ENCODE data around the gene RGL4. TPM values are rescaled to one million over a fixed set of nuclear protein-coding genes. Genes with fewer than 3 reads are reported as not detected.

RGL4 gene
- total and polyA plus RNA-seq, 2 donors (not counting 1 experiment from before 2014, with no cell fraction given) = 0.81 to 2.7 TPM

DNA sequence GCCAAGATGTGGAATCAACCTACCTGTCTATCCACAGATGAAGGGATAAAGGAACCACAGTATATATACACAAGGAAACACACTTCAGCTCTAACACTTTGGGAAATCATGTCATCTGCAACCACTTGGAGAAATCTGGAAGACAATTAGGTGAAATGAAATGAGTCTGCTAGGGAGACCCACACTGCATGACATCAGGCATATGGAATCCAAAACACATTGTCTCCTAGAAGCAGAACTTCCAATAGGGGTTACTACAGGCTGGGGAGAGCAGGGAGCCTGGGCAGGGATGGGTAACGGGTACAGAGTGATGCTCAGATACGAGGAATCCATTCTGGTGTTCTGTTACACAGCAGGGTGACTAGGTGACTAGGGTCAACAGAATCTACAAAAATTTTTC is 18.3 kb downstream of the RGL4 start:
- H3K4me3 ChIP-seq (ENCODE audit: control extremely low read depth in 1 of 5, extremely low read depth in 1 of 5, insufficient read depth in 1 of 5, low read depth in 2 of 5, low read length in 4 of 5) = no peak overlapping the region
- DNase-seq (no peak), ATAC-seq (ENCODE audit: low read depth) (no peak)
- H3K9ac ChIP-seq (ENCODE audit: low read length) = no peak overlapping the region
- H3K79me2 ChIP-seq (ENCODE audit: control insufficient read depth, insufficient read depth, low read length) = peaks cover 17% of the 10 kb centered on the region
- Mint-ChIP-seq H3K4me1 (peaks cover 4% of the 10 kb centered on the region), H3K9me3 (ENCODE audit: insufficient read depth) (no peaks in the 10 kb centered on the region), H3K27me3 (no peaks in the 10 kb centered on the region), H3K4me3 (no peak overlapping the region), H3K27ac (peak overlapping the region; percentile 0)
- H3K9me3 ChIP-seq (ENCODE audit: control extremely low read depth in 1 of 3, control insufficient read depth in 2 of 3, insufficient read depth in 1 of 3, low read length in 2 of 3) = no peaks in the 10 kb centered on the region
- H3K4me2 ChIP-seq (replicated peaks; ENCODE audit: low read depth, low read length, poor library complexity, severe bottlenecking) = no peak overlapping the region
- no peaks in the 10 kb centered on the region for H3K4me1 ChIP-seq (ENCODE audit: control insufficient read depth in 2 of 2, insufficient read depth in 2 of 2, low read length in 2 of 2)
- no CpG with 5 or more reads among the region's 2 CpGs for WGBS (ENCODE audit: insufficient coverage)
- H3K36me3 ChIP-seq (replicated peaks in 1 of 2; ENCODE audit: control extremely low read depth in 1 of 2, control insufficient read depth in 1 of 2, extremely low read depth in 1 of 2, insufficient read depth in 2 of 2, low read length in 1 of 2) = peaks cover 7 to 88% of the 10 kb centered on the region in 2 experiments
- ChIA-PET CTCF (no interaction called here), POLR2A (no interaction called here)
- no peak overlapping the region for H2AFZ ChIP-seq (ENCODE audit: insufficient read depth, low read depth, low read length, poor library complexity, severe bottlenecking)
- peaks cover 5% of the 10 kb centered on the region for H4K20me1 ChIP-seq (ENCODE audit: control insufficient read depth, insufficient read depth, low read length, poor library complexity, severe bottlenecking)
- H3K27ac ChIP-seq (ENCODE audit: low read length in 2 of 2) = no peak overlapping the region
- TF ChIP-seq EZH2 (IDR thresholded peaks at IDR 0.05; ENCODE audit: borderline replicate concordance, insufficient read depth, low read depth, low read length, poor library complexity, severe bottlenecking) = no peak
- TF ChIP-seq, protein P1, sequence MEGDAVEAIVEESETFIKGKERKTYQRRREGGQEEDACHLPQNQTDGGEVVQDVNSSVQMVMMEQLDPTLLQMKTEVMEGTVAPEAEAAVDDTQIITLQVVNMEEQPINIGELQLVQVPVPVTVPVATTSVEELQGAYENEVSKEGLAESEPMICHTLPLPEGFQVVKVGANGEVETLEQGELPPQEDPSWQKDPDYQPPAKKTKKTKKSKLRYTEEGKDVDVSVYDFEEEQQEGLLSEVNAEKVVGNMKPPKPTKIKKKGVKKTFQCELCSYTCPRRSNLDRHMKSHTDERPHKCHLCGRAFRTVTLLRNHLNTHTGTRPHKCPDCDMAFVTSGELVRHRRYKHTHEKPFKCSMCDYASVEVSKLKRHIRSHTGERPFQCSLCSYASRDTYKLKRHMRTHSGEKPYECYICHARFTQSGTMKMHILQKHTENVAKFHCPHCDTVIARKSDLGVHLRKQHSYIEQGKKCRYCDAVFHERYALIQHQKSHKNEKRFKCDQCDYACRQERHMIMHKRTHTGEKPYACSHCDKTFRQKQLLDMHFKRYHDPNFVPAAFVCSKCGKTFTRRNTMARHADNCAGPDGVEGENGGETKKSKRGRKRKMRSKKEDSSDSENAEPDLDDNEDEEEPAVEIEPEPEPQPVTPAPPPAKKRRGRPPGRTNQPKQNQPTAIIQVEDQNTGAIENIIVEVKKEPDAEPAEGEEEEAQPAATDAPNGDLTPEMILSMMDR (IDR thresholded peaks at IDR 0.05) = no peak
- no peaks in the 10 kb centered on the region for H3K27me3 ChIP-seq (replicated peaks in 1 of 4; ENCODE audit: control extremely low read depth in 1 of 4, control insufficient read depth in 3 of 4, insufficient read depth in 4 of 4, low read length in 3 of 4)
- intact Hi-C loops (cut with micrococcal nuclease) = no loop called here

DNA sequence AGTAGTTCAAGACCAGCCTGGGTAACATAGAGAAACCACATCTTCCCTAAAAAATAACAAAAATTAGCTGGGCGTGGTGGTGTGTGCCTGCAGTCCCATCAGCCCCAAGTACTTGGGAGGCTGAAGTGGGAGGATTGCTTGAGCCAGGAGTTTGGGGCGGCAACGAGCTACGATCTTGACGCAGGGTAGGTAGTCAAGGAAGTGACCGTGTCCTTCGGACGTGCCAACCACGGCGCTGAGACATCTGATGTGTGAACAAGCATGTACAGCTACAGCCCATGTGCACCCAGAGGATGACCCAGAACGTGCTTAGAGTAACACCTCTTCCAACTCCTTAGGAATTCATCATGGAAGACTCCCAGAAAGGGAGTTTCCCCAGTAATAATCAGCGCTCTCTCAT is 21.4 kb downstream of the RGL4 start:
- Histone ChIP-seq H3K27me3 (replicated peaks in 1 of 4; ENCODE audit: control extremely low read depth in 1 of 4, control insufficient read depth in 3 of 4, insufficient read depth in 4 of 4, low read length in 3 of 4) (no peaks in the 10 kb centered on the region), H3K9me3 (ENCODE audit: control extremely low read depth in 1 of 3, control insufficient read depth in 2 of 3, insufficient read depth in 1 of 3, low read length in 2 of 3) (no peaks in the 10 kb centered on the region), H3K27ac (ENCODE audit: low read length in 2 of 2) (no peak overlapping the region), H3K4me1 (ENCODE audit: control insufficient read depth in 2 of 2, insufficient read depth in 2 of 2, low read length in 2 of 2) (peaks cover 10 to 15% of the 10 kb centered on the region in 2 donors), H4K20me1 (ENCODE audit: control insufficient read depth, insufficient read depth, low read length, poor library complexity, severe bottlenecking) (no peaks in the 10 kb centered on the region), H3K79me2 (ENCODE audit: control insufficient read depth, insufficient read depth, low read length) (peaks cover 31% of the 10 kb centered on the region), H3K36me3 (replicated peaks in 1 of 2; ENCODE audit: control extremely low read depth in 1 of 2, control insufficient read depth in 1 of 2, extremely low read depth in 1 of 2, insufficient read depth in 2 of 2, low read length in 1 of 2) (peaks cover 0 to 60% of the 10 kb centered on the region in 2 experiments), H3K4me2 (replicated peaks; ENCODE audit: low read depth, low read length, poor library complexity, severe bottlenecking) (no peak overlapping the region), H2AFZ (ENCODE audit: insufficient read depth, low read depth, low read length, poor library complexity, severe bottlenecking) (no peak overlapping the region), H3K9ac (ENCODE audit: low read length) (no peak overlapping the region), H3K4me3 (ENCODE audit: control extremely low read depth in 1 of 5, extremely low read depth in 1 of 5, insufficient read depth in 1 of 5, low read depth in 2 of 5, low read length in 4 of 5) (no peak overlapping the region)
- H3K4me3 Mint-ChIP-seq = no peak overlapping the region
- 92% methylated on average over 10 of the region's 12 CpGs for WGBS (ENCODE audit: insufficient coverage)
- no peaks in the 10 kb centered on the region for H3K27me3 Mint-ChIP-seq
- intact Hi-C loops (cut with micrococcal nuclease) = no loop called here
- TF ChIP-seq EZH2 (IDR thresholded peaks at IDR 0.05; ENCODE audit: borderline replicate concordance, insufficient read depth, low read depth, low read length, poor library complexity, severe bottlenecking) = no peak
- TF ChIP-seq, protein P1 (IDR thresholded peaks at IDR 0.05) = no peak
- peaks cover 14% of the 10 kb centered on the region for H3K4me1 Mint-ChIP-seq
- ChIA-PET CTCF (interaction anchor here (1.4 kb wide), 1 partner anchor 62 kb away, joined by 3 read pairs; no protein-coding TSS in a partner anchor), POLR2A (interaction anchor here (0.6 kb wide), 1 partner anchor 87 kb away, joined by 3 read pairs; no protein-coding TSS in a partner anchor)
- DNase-seq (no peak), ATAC-seq (ENCODE audit: low read depth) (no peak)
- no peak overlapping the region for H3K27ac Mint-ChIP-seq
- H3K9me3 Mint-ChIP-seq (ENCODE audit: insufficient read depth) = no peaks in the 10 kb centered on the region

All from B cell (primary cell).